ENCODE data around the gene RUNX2. TPM values are rescaled to one million over a fixed set of nuclear protein-coding genes. Genes with fewer than 3 reads are reported as not detected.
A peak's percentile ranks its signal among the peaks of the same experiment; 100 is the strongest.

RUNX2 gene
- total and polyA plus RNA-seq, 12 donors, result 0.20 to 3.0 (median 1.6) TPM

GRCh38 chr6:45470131-45470738 is 142.1 kb downstream of the RUNX2 start:
- TF ChIP-seq CTCF (IDR thresholded peaks at IDR 0.05), result no peak
- Histone ChIP-seq H3K36me3 (no peaks in the 10 kb centered on the region), H3K27me3 (no peaks in the 10 kb centered on the region), H3K4me3 (no peak overlapping the region), H3K4me1 (peaks cover 0 to 9% (median 0%) of the 10 kb centered on the region in 9 donors), H3K27ac (no peak overlapping the region), H3K9me3 (no peaks in the 10 kb centered on the region)
- DNase-seq (no peak), ATAC-seq (no peak)
- WGBS, 2 donors, result 87 to 92% methylated on average over 4 of the region's 4 CpGs
- intact Hi-C loops (cut with DNase I), result no loop called here

DNA sequence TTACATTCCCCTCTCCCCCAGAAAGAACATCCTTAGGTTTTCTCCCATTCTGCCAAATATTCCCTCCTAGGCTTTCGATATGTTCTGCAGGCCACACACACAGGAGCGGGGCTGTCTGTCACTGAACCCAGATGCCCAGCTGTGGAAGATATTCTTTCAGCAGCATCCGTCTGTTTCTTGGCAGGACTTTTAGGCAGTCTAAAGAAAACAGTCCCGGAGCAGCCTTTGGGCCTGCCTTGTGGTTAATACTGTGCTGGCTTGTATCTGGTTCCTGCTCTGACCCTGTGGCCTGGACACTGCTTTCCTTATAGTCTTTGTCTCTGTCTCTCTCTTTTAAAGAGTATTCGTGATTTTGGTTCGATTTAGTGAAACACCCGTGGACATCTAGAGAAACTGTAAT is 144.3 kb downstream of the RUNX2 start:
- ATAC-seq, result peak in 7 of 8 donors; percentile 50 to 75 (median 70)
- DNase-seq, result peak in 1 of 2 donors; percentile 23
- WGBS, 2 donors, result 52 to 59% methylated on average over 7 of the region's 7 CpGs

GRCh38 chr6:45473121-45473993 is 145.2 kb downstream of the RUNX2 start:
- TF ChIP-seq CTCF (IDR thresholded peaks at IDR 0.05), result no peak
- Histone ChIP-seq H3K9me3 (no peaks in the 10 kb centered on the region), H3K27me3 (no peaks in the 10 kb centered on the region), H3K4me1 (peaks cover 0 to 25% (median 0%) of the 10 kb centered on the region in 9 donors), H3K27ac (peak overlapping the region in 2 of 10 donors; percentile 27 to 49), H3K4me3 (no peak overlapping the region), H3K36me3 (no peaks in the 10 kb centered on the region)
- no peak for DNase-seq
- 84 to 89% methylated on average over 13 of the region's 13 CpGs for WGBS, 2 donors
- intact Hi-C loops (cut with DNase I), result no loop called here
- no peak for ATAC-seq

More for the DNA sequence above, 144.3 kb downstream of the RUNX2 start:
- H3K36me3 ChIP-seq, result no peaks in the 10 kb centered on the region
- intact Hi-C loops (cut with DNase I), result no loop called here
- TF ChIP-seq CTCF (IDR thresholded peaks at IDR 0.05), result no peak
- H3K27me3 ChIP-seq, result no peaks in the 10 kb centered on the region
- H3K27ac ChIP-seq, result peak overlapping the region in 4 of 10 donors; percentile 9 to 49 (median 24)
- no peak overlapping the region for H3K4me3 ChIP-seq
- peaks cover 0 to 15% (median 0%) of the 10 kb centered on the region in 9 donors for H3K4me1 ChIP-seq
- no peaks in the 10 kb centered on the region for H3K9me3 ChIP-seq

GRCh38 chr6:45474376-45474775 is 146.2 kb downstream of the RUNX2 start:
- ATAC-seq, result no peak
- Histone ChIP-seq H3K27ac (no peak overlapping the region), H3K4me3 (no peak overlapping the region), H3K4me1 (peaks cover 0 to 35% (median 0%) of the 10 kb centered on the region in 9 donors), H3K27me3 (no peaks in the 10 kb centered on the region), H3K9me3 (no peaks in the 10 kb centered on the region), H3K36me3 (no peaks in the 10 kb centered on the region)
- no peak for TF ChIP-seq CTCF (IDR thresholded peaks at IDR 0.05)
- 43 to 67% methylated on average over 2 of the region's 2 CpGs for WGBS, 2 donors
- DNase-seq, result no peak
- intact Hi-C loops (cut with DNase I), result no loop called here
